Natural killer cell (primary cell): ENCODE data around the gene EPM2A. TPM values are rescaled to one million over a fixed set of nuclear protein-coding genes. Genes with fewer than 3 reads are reported as not detected.
A peak's percentile ranks its signal among the peaks of the same experiment; 100 is the strongest.

Experiments used
- ATAC-seq, 3 donors: fragments of 150-1000 bp in 2 of 3; fragments of 200-7000 bp in 1 of 3; cut with Tn5 transposase; 1 replicate in 1 of 3; 2 replicates in 2 of 3; pipeline ENCODE4 v1.10.0; 2021; ENCODE audit warnings: mild to moderate bottlenecking in 2 of 3, moderate library complexity in 2 of 3
- DNase-seq, 2 donors: peaks; one replicate each; pipeline versions ENCODE4 v3.0.0 to v3.0.0-alpha.2; 2013 to 2021; ENCODE audit warnings: mixed read lengths in 1 of 2
- H3K27ac ChIP-seq: one replicate; pipeline ENCODE4 v1.5.1; 2013; ENCODE audit warnings: mild to moderate bottlenecking, low read length
- H3K27me3 ChIP-seq: one replicate; pipeline ENCODE4 v1.6.1; 2013; ENCODE audit warnings: low read length; ENCODE audit not compliant: control insufficient read depth, insufficient read depth
- H3K36me3 ChIP-seq: one replicate; pipeline ENCODE4 v1.6.1; 2013; ENCODE audit warnings: low read length; ENCODE audit not compliant: control insufficient read depth, insufficient read depth
- H3K4me1 ChIP-seq: one replicate; pipeline ENCODE4 v1.6.1; 2013; ENCODE audit warnings: low read length; ENCODE audit not compliant: control insufficient read depth, insufficient read depth
- H3K4me3 ChIP-seq: one replicate; pipeline ENCODE4 v1.5.1; 2013; ENCODE audit warnings: low read length
- H3K9me3 ChIP-seq: one replicate; pipeline ENCODE4 v1.6.1; 2013; ENCODE audit warnings: low read length; ENCODE audit not compliant: control insufficient read depth, insufficient read depth
- H3K27ac Mint-ChIP-seq, 2 donors: one replicate each; pipeline ENCODE4 v1.8.0; 2022; ENCODE audit warnings: mild to moderate bottlenecking in 2 of 2, mixed read lengths in 2 of 2, moderate library complexity in 1 of 2
- H3K27me3 Mint-ChIP-seq, 2 donors: one replicate each; pipeline ENCODE4 v1.8.0; 2022; ENCODE audit warnings: low read depth in 2 of 2, mixed read lengths in 2 of 2
- H3K36me3 Mint-ChIP-seq: one replicate; pipeline ENCODE4 v1.8.0; 2022; ENCODE audit warnings: mixed read lengths
- H3K4me1 Mint-ChIP-seq, 2 donors: one replicate each; pipeline ENCODE4 v1.8.0; 2022; ENCODE audit warnings: mixed read lengths in 2 of 2
- H3K4me3 Mint-ChIP-seq: one replicate; pipeline ENCODE4 v1.8.0; 2022; ENCODE audit warnings: mild to moderate bottlenecking, moderate library complexity, mixed read lengths
- H3K9me3 Mint-ChIP-seq, 2 donors: one replicate each; pipeline ENCODE4 v1.8.0; 2022; ENCODE audit warnings: mixed read lengths in 2 of 2
- CTCF ChIP-seq: fragments of 200-600 bp; IDR thresholded peaks from one replicate; pipeline ENCODE4 v1.8.0; 2022; ENCODE audit warnings: antibody characterized with exemption
- WGBS: methylation state at CpG from one replicate; pipeline ENCODE4 v1.1.7; 2013; ENCODE audit warnings: missing lambda C conversion rate; ENCODE audit not compliant: insufficient coverage; 5-methylcytosine and 5-hydroxymethylcytosine counted together
- intact Hi-C: fragments of 100-400 bp; cut with micrococcal nuclease; formaldehyde crosslinking; loops from one replicate; pipeline ENCODE4 v1.14.2; 2022
- total RNA-seq, 4 donors: library from RNA; stranded (reverse); fragments of 120-200 nt in 1 of 4; gene quantifications; one replicate each; pipeline versions ENCODE4 v1.2.3 to v1.2.4, GENCODE V29; 2013 to 2022

Gene EPM2A
- total RNA-seq: 1 to 10 TPM; 5.2 to 6.9 (median 6.7) TPM
- 16.5 TPM for total RNA-seq (2013)

GRCh38 chr6:145735356-145736165 is at the start of gene EPM2A:
Gene EPM2A (minus strand): TSS chr6:145735520. CDS start chr6:145735498, 22 bp downstream.
- peaks cover 0 to 10% of the 10 kb centered on the region in 2 donors for H3K4me1 Mint-ChIP-seq
- H3K4me3 Mint-ChIP-seq: peak within 1 kb of the TSS; percentile 99
- DNase-seq (peak; percentile 59 to 69), ATAC-seq (peak; percentile 62 to 82 (median 80))
- no peaks in the 10 kb centered on the region for H3K27me3 ChIP-seq
- H3K27ac ChIP-seq: peak within 1 kb of the TSS; percentile 90
- H3K9me3 Mint-ChIP-seq: no peaks in the 10 kb centered on the region
- no peaks in the 10 kb centered on the region for H3K36me3 Mint-ChIP-seq
- intact Hi-C loops: loop anchor here (10.0 kb wide), 2 partner anchors 129 to 229 kb away; partner anchors contain the start of gene SHPRH
- TF ChIP-seq CTCF: no peak
- peaks cover 5% of the 10 kb centered on the region for H3K4me1 ChIP-seq
- H3K9me3 ChIP-seq: no peaks in the 10 kb centered on the region
- under 1% methylated on average over 66 of the region's 69 CpGs for WGBS
- H3K27me3 Mint-ChIP-seq: no peaks in the 10 kb centered on the region
- H3K4me3 ChIP-seq: peak within 1 kb of the TSS; percentile 98
- peak within 1 kb of the TSS; percentile 90 to 95 for H3K27ac Mint-ChIP-seq
- H3K36me3 ChIP-seq: no peaks in the 10 kb centered on the region

GRCh38 chr6:145784683-145785082 is 49.4 kb upstream of the EPM2A start:
- H3K9me3 Mint-ChIP-seq: peaks cover 3 to 7% of the 10 kb centered on the region in 2 donors
- Histone ChIP-seq H3K9me3 (no peaks in the 10 kb centered on the region), H3K27me3 (no peaks in the 10 kb centered on the region), H3K27ac (no peak overlapping the region), H3K36me3 (no peaks in the 10 kb centered on the region), H3K4me1 (no peaks in the 10 kb centered on the region), H3K4me3 (no peak overlapping the region)
- peaks cover 7% of the 10 kb centered on the region for H3K36me3 Mint-ChIP-seq
- H3K4me3 Mint-ChIP-seq: no peak overlapping the region
- 100% methylated on average over 1 of the region's 1 CpG for WGBS
- H3K27me3 Mint-ChIP-seq: no peaks in the 10 kb centered on the region
- intact Hi-C loops: no loop called here
- no peak for TF ChIP-seq CTCF
- ATAC-seq (no peak), DNase-seq (no peak)
- no peak overlapping the region for H3K27ac Mint-ChIP-seq
- H3K4me1 Mint-ChIP-seq: peaks cover 0 to 6% of the 10 kb centered on the region in 2 donors

- Mint-ChIP-seq H3K4me1 (peaks cover 0 to 6% of the 10 kb centered on the region in 2 donors), H3K4me3 (no peak overlapping the region), H3K36me3 (peaks cover 7% of the 10 kb centered on the region), H3K9me3 (peaks cover 3 to 7% of the 10 kb centered on the region in 2 donors), H3K27ac (no peak overlapping the region), H3K27me3 (no peaks in the 10 kb centered on the region)
- Histone ChIP-seq H3K4me3 (no peak overlapping the region), H3K27ac (no peak overlapping the region), H3K9me3 (no peaks in the 10 kb centered on the region), H3K36me3 (no peaks in the 10 kb centered on the region), H3K27me3 (no peaks in the 10 kb centered on the region), H3K4me1 (no peaks in the 10 kb centered on the region)
- DNase-seq (no peak), ATAC-seq (no peak)
- 47% methylated on average over 2 of the region's 5 CpGs for WGBS
- intact Hi-C loops: no loop called here
- no peak for TF ChIP-seq CTCF
These were observed 48.5 kb upstream of the EPM2A start for GRCh38 chr6:145783796-145784195.
